ENCODE results near the gene SUMF1.

SUMF1 gene

GRCh38 chr3:4509983-4510755 is 43.1 kb upstream of the SUMF1 start:
- in situ Hi-C loops (cut with MboI; ENCODE audit: low pct_unique_long_range_greater_than_20kb, low sequenced_read_pairs, unreplicated experiment), result no loop called here
- no peak for DNase-seq (ENCODE audit: low spot score)
- TF ChIP-seq, protein P1, sequence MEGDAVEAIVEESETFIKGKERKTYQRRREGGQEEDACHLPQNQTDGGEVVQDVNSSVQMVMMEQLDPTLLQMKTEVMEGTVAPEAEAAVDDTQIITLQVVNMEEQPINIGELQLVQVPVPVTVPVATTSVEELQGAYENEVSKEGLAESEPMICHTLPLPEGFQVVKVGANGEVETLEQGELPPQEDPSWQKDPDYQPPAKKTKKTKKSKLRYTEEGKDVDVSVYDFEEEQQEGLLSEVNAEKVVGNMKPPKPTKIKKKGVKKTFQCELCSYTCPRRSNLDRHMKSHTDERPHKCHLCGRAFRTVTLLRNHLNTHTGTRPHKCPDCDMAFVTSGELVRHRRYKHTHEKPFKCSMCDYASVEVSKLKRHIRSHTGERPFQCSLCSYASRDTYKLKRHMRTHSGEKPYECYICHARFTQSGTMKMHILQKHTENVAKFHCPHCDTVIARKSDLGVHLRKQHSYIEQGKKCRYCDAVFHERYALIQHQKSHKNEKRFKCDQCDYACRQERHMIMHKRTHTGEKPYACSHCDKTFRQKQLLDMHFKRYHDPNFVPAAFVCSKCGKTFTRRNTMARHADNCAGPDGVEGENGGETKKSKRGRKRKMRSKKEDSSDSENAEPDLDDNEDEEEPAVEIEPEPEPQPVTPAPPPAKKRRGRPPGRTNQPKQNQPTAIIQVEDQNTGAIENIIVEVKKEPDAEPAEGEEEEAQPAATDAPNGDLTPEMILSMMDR (IDR thresholded peaks at IDR 0.05; ENCODE audit: extremely low read depth, insufficient read depth, missing control alignments), result no peak

DNA sequence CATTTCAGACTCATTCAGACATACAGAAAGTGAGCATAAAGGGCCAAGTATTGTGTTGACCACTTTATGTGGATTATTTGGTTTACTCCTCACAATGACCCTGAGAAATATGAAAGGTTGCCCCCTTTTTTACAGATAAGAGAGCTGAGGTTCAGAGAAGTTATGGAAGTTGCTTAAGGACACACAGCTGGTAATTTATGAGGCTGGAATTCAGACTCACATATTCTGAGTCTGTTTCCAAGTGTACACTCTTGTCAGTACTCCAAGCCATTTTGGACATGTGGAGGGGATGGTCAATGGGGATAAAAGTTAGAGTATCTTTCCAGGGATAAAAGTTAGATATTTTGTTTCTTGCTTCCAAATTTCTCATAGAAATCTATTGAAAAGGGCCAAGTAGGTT is 42.0 kb upstream of the SUMF1 start:
- in situ Hi-C loops (cut with MboI; ENCODE audit: low pct_unique_long_range_greater_than_20kb, low sequenced_read_pairs, unreplicated experiment), result no loop called here
- TF ChIP-seq, protein P1 (IDR thresholded peaks at IDR 0.05; ENCODE audit: extremely low read depth, insufficient read depth, missing control alignments), result no peak
- no peak for DNase-seq (ENCODE audit: low spot score)

GRCh38 chr3:4508048-4508981 is 41.2 kb upstream of the SUMF1 start:
- DNase-seq (ENCODE audit: low spot score), result peak; percentile 34
- TF ChIP-seq, protein P1 (IDR thresholded peaks at IDR 0.05; ENCODE audit: extremely low read depth, insufficient read depth, missing control alignments), result no peak
- in situ Hi-C loops (cut with MboI; ENCODE audit: low pct_unique_long_range_greater_than_20kb, low sequenced_read_pairs, unreplicated experiment), result no loop called here

- DNase-seq (ENCODE audit: low spot score), result no peak
- TF ChIP-seq, protein P1 (IDR thresholded peaks at IDR 0.05; ENCODE audit: extremely low read depth, insufficient read depth, missing control alignments), result no peak
- in situ Hi-C loops (cut with MboI; ENCODE audit: low pct_unique_long_range_greater_than_20kb, low sequenced_read_pairs, unreplicated experiment), result no loop called here
These were observed 40.0 kb upstream of the SUMF1 start for GRCh38 chr3:4507024-4507596.

DNA sequence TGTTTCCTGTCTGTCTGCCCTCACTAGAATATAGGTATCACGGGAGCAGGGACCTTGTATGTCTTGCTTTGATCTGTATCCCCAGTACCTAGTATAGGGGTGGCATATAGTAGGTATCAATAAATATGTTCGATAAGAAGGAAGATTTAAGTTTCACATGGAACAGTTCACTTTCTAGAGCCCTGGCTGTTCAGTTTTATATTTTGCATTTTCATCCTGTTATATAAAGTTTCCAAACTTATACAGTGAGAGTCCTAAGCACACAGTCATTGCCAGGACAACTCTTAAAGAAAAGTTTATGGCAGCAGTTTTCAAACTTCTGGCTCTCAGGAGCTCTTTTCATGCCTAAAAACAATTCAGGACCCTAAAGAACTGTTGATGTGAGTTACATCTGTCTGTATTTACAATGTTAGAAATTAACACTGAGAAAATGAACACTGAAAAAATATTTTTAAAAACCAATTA is 39.5 kb upstream of the SUMF1 start:
- in situ Hi-C loops (cut with MboI; ENCODE audit: low pct_unique_long_range_greater_than_20kb, low sequenced_read_pairs, unreplicated experiment), result no loop called here
- TF ChIP-seq, protein P1 (IDR thresholded peaks at IDR 0.05; ENCODE audit: extremely low read depth, insufficient read depth, missing control alignments), result no peak
- DNase-seq (ENCODE audit: low spot score), result no peak

Data from GM13977 (cell line).